ENCODE results near the gene IFIT1.
"Not testable (repeated sequence)": the region's sequence is repeated elsewhere in the genome, so short reads cannot be mapped to it uniquely, and the experiment has no call there.

IFIT1 gene

DNA sequence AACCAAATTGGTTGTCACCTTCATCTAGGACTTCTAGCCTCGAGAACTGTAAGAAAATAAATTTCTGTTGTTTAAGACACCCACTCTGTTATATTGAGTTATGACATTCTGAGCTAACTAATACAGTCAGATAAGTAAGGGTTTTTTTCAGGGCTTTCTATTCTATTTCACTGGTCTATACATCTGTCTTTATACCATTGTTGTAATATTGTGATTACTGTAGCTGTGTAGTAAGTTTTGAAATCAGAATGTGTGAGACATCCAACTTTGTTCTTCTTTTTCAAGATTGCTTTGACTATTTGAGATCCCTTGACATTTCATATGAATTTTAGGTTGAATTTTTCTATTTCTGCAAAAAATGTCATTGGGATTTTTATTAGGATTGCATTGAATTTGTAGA, 7.5 kb downstream of the IFIT1 start:
- no peak for DNase-seq (ENCODE audit: low spot score)

DNA sequence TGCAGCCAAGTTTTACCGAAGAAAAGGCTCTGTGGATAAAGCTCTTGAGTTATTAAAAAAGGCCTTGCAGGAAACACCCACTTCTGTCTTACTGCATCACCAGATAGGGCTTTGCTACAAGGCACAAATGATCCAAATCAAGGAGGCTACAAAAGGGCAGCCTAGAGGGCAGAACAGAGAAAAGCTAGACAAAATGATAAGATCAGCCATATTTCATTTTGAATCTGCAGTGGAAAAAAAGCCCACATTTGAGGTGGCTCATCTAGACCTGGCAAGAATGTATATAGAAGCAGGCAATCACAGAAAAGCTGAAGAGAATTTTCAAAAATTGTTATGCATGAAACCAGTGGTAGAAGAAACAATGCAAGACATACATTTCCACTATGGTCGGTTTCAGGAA, 10.6 kb downstream of the IFIT1 start:
- no peak for DNase-seq (ENCODE audit: low spot score)

- DNase-seq (ENCODE audit: low spot score): no peak
Observed at GRCh38 chr10:89404104-89405047, 12.0 kb downstream of the IFIT1 start.

DNA sequence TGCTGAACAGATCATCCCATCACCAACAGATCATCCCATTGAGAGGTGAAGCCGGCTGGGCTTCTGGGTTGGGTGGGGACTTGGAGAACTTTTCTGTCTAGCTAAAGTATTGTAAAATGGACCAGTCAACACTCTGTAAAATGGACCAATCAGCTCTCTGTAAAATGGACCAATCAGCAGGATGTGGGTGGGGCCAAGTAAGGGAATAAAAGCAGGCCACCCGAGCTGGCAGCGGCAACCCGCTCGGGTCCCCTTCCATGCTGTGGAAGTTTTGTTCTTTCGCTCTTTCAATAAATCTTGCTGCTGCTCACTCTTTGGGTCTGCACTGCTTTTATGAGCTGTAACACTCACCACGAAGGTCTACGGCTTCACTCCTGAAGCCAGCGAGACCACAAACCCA, 13.8 kb downstream of the IFIT1 start:
- not testable (repeated sequence) for DNase-seq (ENCODE audit: low spot score)

- DNase-seq (ENCODE audit: low spot score): not testable (repeated sequence)
Observed at GRCh38 chr10:89407792-89408191, 15.4 kb downstream of the IFIT1 start.

DNA sequence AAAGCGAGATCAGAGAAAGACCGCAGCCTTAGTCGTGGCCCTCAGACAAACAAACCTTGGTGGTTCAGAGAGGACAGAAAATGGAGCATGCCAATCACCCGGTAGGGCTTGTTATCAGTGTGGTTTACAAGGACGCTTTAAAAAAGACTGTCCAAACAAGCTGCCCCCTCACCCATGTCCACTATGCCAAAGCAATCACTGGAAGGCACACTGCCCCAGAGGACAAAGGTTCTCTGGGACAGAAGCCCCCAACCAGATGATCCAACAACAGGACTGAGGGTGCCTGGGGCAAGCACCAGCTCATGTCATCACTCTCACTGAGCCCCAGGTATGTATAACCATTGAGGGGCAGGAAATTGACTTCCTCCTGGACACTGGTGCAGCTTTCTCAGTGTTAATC, 16.9 kb downstream of the IFIT1 start:
- not testable (repeated sequence) for DNase-seq (ENCODE audit: low spot score)

DNA sequence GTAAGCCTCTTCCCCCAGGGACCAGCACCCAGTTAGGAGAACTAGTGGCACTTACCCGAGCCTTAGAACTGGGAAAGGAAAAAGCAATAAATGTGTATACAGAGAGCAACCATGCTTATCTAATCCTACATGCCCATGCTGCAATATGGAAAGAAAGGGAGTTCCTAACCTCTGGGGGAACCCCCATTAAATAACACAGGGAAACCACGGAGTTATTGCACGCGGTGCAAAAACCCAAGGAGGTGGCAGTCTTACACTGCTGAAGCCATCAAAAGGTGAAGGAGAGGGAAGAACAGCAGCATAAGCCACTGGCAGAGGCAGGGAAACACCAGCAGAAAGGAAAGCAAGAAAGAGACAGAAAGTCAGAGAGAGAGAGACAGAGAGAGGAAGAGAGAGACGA, 18.1 kb downstream of the IFIT1 start:
- DNase-seq (ENCODE audit: low spot score): not testable (repeated sequence)

DNA sequence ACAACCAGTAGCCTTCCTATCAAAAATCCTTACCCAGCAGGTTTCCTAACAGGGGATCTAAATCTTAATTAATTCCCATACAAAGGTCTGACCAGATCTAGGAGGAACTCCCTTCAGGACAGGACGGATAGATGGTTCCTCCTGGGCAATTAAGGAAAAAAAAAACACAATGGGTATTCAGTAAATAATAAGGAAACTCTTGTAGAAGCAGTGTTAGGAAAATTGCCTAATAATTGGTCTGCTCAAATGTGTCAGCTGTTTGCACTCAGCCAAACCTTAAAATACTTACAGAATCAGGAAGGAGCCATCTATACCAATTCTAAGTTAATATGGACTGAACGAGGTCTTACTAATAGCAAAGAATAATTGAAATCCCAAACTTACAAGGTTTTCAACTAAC, 18.7 kb downstream of the IFIT1 start:
- DNase-seq (ENCODE audit: low spot score): not testable (repeated sequence)

GRCh38 chr10:89412276-89412675, 19.9 kb downstream of the IFIT1 start:
- not testable (repeated sequence) for DNase-seq (ENCODE audit: low spot score)

GRCh38 chr10:89413398-89413912, 21.0 kb downstream of the IFIT1 start:
- DNase-seq (ENCODE audit: low spot score): no peak

DNA sequence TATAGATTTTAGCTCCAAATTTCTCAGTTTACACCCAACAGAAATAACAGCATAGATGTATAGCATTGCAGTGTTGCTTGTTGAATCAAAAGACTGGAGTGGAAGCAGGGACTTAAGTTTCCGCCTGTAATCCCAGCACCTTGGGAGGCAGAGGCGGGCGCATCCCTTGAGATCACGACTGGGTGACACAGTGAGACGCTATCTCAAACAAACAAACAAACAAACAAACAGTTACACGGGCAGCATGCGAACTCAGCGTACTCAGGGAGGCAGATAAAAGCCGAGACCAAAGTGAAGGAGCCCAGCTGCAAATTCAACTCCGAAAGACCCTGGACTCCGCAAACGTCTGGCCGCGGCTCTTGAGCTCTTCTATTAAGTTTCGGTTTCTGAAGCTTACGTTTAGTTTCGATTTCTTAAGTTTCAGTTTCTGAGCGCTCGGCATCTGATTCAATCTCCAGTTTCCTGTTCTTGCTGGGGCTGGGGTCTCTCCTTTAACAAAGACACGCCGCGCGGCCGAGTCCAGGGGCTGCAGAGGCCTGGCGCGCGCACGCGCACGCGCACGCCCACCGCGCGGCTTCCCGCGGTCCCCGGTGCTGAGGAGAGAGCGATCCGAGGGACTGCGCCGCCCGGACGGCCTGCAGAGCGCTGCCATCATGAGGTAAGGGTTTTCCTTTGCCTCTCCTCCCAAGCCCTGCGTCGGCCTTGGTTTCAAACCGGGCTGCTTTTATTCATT, 21.9 kb downstream of the IFIT1 start, which contains the start of gene IFIT5:
IFIT5 (plus strand) TSS at position 423 of the 733 bp plus-strand sequence; CDS start at position 654, 231 bp downstream.
- DNase-seq (ENCODE audit: low spot score): peak; percentile 91

- DNase-seq (ENCODE audit: low spot score): peak; percentile 69
Observed at GRCh38 chr10:89414879-89415821, 22.7 kb downstream of the IFIT1 start.

- DNase-seq (ENCODE audit: low spot score): no peak
Observed at GRCh38 chr10:89416465-89416864, 24.0 kb downstream of the IFIT1 start.

GRCh38 chr10:89419548-89419947, 27.1 kb downstream of the IFIT1 start:
- peak; percentile 21 for DNase-seq (ENCODE audit: low spot score)

GRCh38 chr10:89421018-89421476, 28.6 kb downstream of the IFIT1 start:
- no peak for DNase-seq (ENCODE audit: low spot score)

DNA sequence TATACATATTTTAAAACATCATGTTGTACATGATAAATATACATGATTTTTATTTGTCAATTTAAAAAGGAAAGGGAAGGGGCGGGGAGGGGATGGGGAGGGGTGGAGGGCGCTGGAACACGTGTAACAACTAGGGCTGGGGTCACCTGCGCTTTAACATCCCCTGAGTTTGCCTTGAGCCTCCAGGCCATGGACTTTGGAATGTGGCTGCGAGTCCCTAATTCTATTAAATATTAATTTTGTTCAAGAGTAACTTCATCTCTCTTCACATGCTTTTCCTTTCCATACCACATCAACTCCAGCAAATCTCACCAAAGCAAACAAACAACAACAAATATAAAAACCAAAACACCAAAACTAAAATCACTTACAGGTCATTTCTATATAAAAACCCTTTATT, 32.6 kb downstream of the IFIT1 start:
- no peak for DNase-seq (ENCODE audit: low spot score)

GRCh38 chr10:89426230-89426868, 33.9 kb downstream of the IFIT1 start:
- peak; percentile 62 for DNase-seq (ENCODE audit: low spot score)

GRCh38 chr10:89427629-89428028, 35.2 kb downstream of the IFIT1 start:
- peak; percentile 68 for DNase-seq (ENCODE audit: low spot score)

GRCh38 chr10:89428877-89429276, 36.5 kb downstream of the IFIT1 start:
- DNase-seq (ENCODE audit: low spot score): no peak

DNA sequence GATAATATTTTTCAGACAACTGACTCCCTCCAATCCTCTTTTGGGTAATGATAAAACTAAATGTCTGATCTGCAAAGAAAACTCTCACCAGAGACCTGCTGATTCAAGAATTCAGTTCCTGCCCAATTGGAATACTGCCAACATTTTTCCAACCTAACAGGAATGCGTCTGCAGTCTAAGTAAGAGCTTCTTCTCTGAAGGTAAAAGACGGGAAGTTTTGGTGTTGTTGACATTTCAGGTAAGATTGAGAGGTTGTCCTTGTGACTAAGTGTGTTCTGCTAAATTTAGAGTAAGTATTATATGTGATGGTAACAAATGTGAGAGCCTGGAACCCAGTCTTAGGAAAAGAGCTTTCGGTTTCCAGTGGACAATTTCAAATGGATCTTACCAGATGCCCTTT, 39.6 kb downstream of the IFIT1 start:
- peak; percentile 29 for DNase-seq (ENCODE audit: low spot score)

DNA sequence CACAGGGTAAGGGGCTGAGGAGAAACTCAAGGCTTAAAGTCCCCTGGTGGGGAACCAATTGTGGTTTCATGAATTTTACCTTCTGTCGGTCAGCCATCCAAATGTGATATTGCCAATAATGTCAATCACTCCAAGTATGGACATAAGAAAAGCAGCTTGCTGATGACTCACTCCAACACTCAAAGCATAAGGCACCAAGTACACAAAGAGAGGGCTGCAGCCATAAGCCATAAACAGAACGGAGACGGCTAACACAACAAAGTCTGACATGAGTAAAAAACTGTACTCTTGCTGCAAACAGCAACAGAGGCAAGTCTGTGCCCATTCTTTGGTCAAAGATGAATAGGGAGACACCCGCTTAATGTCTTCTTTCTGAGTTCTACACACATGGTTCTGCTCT, 46.1 kb downstream of the IFIT1 start:
- DNase-seq (ENCODE audit: low spot score): no peak

Data from AG20443 (cell line).